GM23338 (cell line): ENCODE data around the gene DPT. TPM values are rescaled to one million over a fixed set of nuclear protein-coding genes. Genes with fewer than 3 reads are reported as not detected.

Experiments used
- ATAC-seq: fragments of 200-7000 bp; cut with Tn5 transposase; 3 replicates; pipeline ENCODE4 v1.9.1; 2020
- DNase-seq: peaks from one replicate; pipeline ENCODE4 v3.0.0-alpha.2; 2015; ENCODE audit warnings: low spot score
- H2AFZ ChIP-seq: fragments of 200-600 bp; sonication (generic); 2 replicates; pipeline ENCODE4 v1.8.0; 2016; ENCODE audit warnings: antibody characterized with exemption, mild to moderate bottlenecking, moderate library complexity
- H3F3A ChIP-seq: fragments of 200-600 bp; sonication (generic); replicated peaks from 2 replicates; pipeline ENCODE4 v1.8.0; 2017; ENCODE audit warnings: antibody characterized with exemption, mixed run types, low read depth
- H3K27ac ChIP-seq: fragments of 200-600 bp; sonication (generic); 2 replicates; pipeline ENCODE4 v1.6.1; 2016; ENCODE audit warnings: low read depth
- H3K27me3 ChIP-seq: fragments of 200-600 bp; sonication (generic); 2 replicates; pipeline ENCODE4 v1.8.0; 2016; ENCODE audit warnings: mild to moderate bottlenecking, mixed run types, moderate library complexity; ENCODE audit not compliant: insufficient read depth
- H3K36me3 ChIP-seq: fragments of 200-600 bp; sonication (generic); 2 replicates; pipeline ENCODE4 v1.8.0; 2016; ENCODE audit warnings: mild to moderate bottlenecking; ENCODE audit not compliant: insufficient read depth
- H3K4me1 ChIP-seq: fragments of 200-600 bp; sonication (generic); 2 replicates; pipeline ENCODE4 v1.8.0; 2016; ENCODE audit warnings: mild to moderate bottlenecking, moderate library complexity; ENCODE audit not compliant: insufficient read depth
- H3K4me2 ChIP-seq: fragments of 200-600 bp; sonication (generic); 2 replicates; pipeline ENCODE4 v1.7.1; 2017; ENCODE audit warnings: mixed run types
- H3K4me3 ChIP-seq: fragments of 200-600 bp; sonication (generic); 2 replicates; pipeline ENCODE4 v1.6.1; 2016; ENCODE audit warnings: mixed run types
- H3K79me2 ChIP-seq: fragments of 200-600 bp; sonication (generic); replicated peaks from 2 replicates; pipeline ENCODE4 v1.8.0; 2017; ENCODE audit warnings: mild to moderate bottlenecking; ENCODE audit not compliant: insufficient read depth
- H3K9me2 ChIP-seq: fragments of 200-600 bp; sonication (generic); 2 replicates; pipeline ENCODE4 v1.8.0; 2017; ENCODE audit not compliant: insufficient read depth
- H4K20me1 ChIP-seq: fragments of 200-600 bp; sonication (generic); replicated peaks from 2 replicates; pipeline ENCODE4 v1.8.0; 2017; ENCODE audit warnings: mild to moderate bottlenecking; ENCODE audit not compliant: insufficient read depth
- H3K27ac Mint-ChIP-seq: 2 replicates; pipeline ENCODE4 v1.8.0; 2020; ENCODE audit warnings: inconsistent platforms, mild to moderate bottlenecking, moderate library complexity, mixed read lengths
- H3K27me3 Mint-ChIP-seq: 3 replicates; pipeline ENCODE4 v1.8.0; 2022; ENCODE audit warnings: low read depth, mild to moderate bottlenecking, moderate library complexity, mixed read lengths, inconsistent platforms; ENCODE audit not compliant: insufficient read depth, poor library complexity
- H3K36me3 Mint-ChIP-seq: 3 replicates; pipeline ENCODE4 v1.8.0; 2021; ENCODE audit warnings: low read depth, mild to moderate bottlenecking, inconsistent platforms, moderate library complexity, mixed read lengths
- H3K4me1 Mint-ChIP-seq: 3 replicates; pipeline ENCODE4 v1.8.0; 2020; ENCODE audit warnings: mild to moderate bottlenecking, inconsistent platforms, mixed read lengths
- H3K4me3 Mint-ChIP-seq: 3 replicates; pipeline ENCODE4 v1.8.0; 2021; ENCODE audit warnings: moderate library complexity, mild to moderate bottlenecking, inconsistent platforms, mixed read lengths
- H3K9me3 Mint-ChIP-seq: 3 replicates; pipeline ENCODE4 v1.8.0; 2020; ENCODE audit warnings: moderate library complexity, mild to moderate bottlenecking, inconsistent platforms, mixed read lengths
- CREB1 ChIP-seq: fragments of 250-450 bp; sonication (Bioruptor Pico); IDR thresholded peaks from 2 replicates; pipeline ENCODE4 v1.5.0; 2020; ENCODE audit warnings: low read depth, mild to moderate bottlenecking, moderate library complexity
- REST ChIP-seq: IDR thresholded peaks from one replicate; pipeline ENCODE4 v1.6.1; 2018; ENCODE audit warnings: antibody characterized with exemption; ENCODE audit not compliant: unreplicated experiment
- ZNF462 ChIP-seq: fragments of 250-450 bp; sonication (Bioruptor Pico); IDR thresholded peaks from 2 replicates; pipeline ENCODE4 v1.5.0; 2020; ENCODE audit warnings: mild to moderate bottlenecking, moderate library complexity
- polyA plus RNA-seq: library from polyadenylated mRNA; unstranded; fragments of >200 nt; fragmentation: Nextera tagmentation; extraction: Ambion mirVana; gene quantifications from 2 replicates; pipeline ENCODE4 v1.2.1, GENCODE V29; 2016
- total RNA-seq: library from RNA; depleted of rRNA; stranded (reverse); fragments of >200 nt; shearing (Covaris generic); gene quantifications from 2 replicates; pipeline ENCODE4 v1.2.3, GENCODE V29; 2014

Gene DPT
- total and polyA plus RNA-seq, 2 experiments from 2014 or later, result not detected

- H3K9me3 Mint-ChIP-seq, result no peaks in the 10 kb centered on the region; the same call in 2 of the 3 replicates
- H3K4me1 Mint-ChIP-seq, result peaks cover 10% of the 10 kb centered on the region; the same call in 2 of the 3 replicates
- H3K79me2 ChIP-seq, result no peaks in the 10 kb centered on the region
- H3K4me3 Mint-ChIP-seq, result no peak overlapping the region
- H3K36me3 ChIP-seq, result no peaks in the 10 kb centered on the region
- ATAC-seq (no peak), DNase-seq (no peak)
- no peaks in the 10 kb centered on the region for H3K36me3 Mint-ChIP-seq
- no peak overlapping the region for H3K4me2 ChIP-seq
- H4K20me1 ChIP-seq, result no peaks in the 10 kb centered on the region
- no peak overlapping the region for H2AFZ ChIP-seq
- no peak overlapping the region for H3K27ac ChIP-seq
- H3K27me3 Mint-ChIP-seq, result no peaks in the 10 kb centered on the region
- peaks cover 5% of the 10 kb centered on the region; the same call in 1 of the 2 replicates for H3K9me2 ChIP-seq
- no peak overlapping the region for H3K4me3 ChIP-seq
- peaks cover 4% of the 10 kb centered on the region; the same call in 1 of the 2 replicates for H3K4me1 ChIP-seq
- H3K27me3 ChIP-seq, result no peaks in the 10 kb centered on the region
- no peaks in the 10 kb centered on the region for H3F3A ChIP-seq
- H3K27ac Mint-ChIP-seq, result no peak overlapping the region
- TF ChIP-seq ZNF462 (CRISPR knock-in tag) (no peak), REST (no peak), CREB1 (CRISPR knock-in tag) (no peak)
Measured at GRCh38 chr1:168656485-168656884, 72.5 kb downstream of the DPT start.
